KMS-11 (cell line): Measurements from ENCODE around the gene ALDH3B2.
A peak's percentile ranks its signal among the peaks of the same experiment; 100 is the strongest.
"Not testable (repeated sequence)": the region's sequence is repeated elsewhere in the genome, so short reads cannot be mapped to it uniquely, and the experiment has no call there.

Experiments used
- H2AFZ ChIP-seq: fragments of 200-600 bp; sonication (generic); 2 replicates; pipeline ENCODE4 v1.6.1; 2016; ENCODE audit warnings: antibody characterized with exemption, mixed run types, low read depth
- H3K27ac ChIP-seq: fragments of 200-600 bp; sonication (generic); 2 replicates; pipeline ENCODE4 v1.6.1; 2016; ENCODE audit warnings: mild to moderate bottlenecking, mixed run types
- H3K27me3 ChIP-seq: fragments of 200-600 bp; sonication (generic); 2 replicates; pipeline ENCODE4 v1.6.1; 2017; ENCODE audit warnings: mild to moderate bottlenecking, low read depth, mixed run types, moderate library complexity; ENCODE audit not compliant: insufficient read depth
- H3K36me3 ChIP-seq: fragments of 200-600 bp; sonication (generic); 2 replicates; pipeline ENCODE4 v1.6.1; 2017; ENCODE audit warnings: mild to moderate bottlenecking, mixed run types; ENCODE audit not compliant: insufficient read depth
- H3K4me1 ChIP-seq: fragments of 200-600 bp; sonication (generic); 2 replicates; pipeline ENCODE4 v1.6.1; 2016; ENCODE audit warnings: mild to moderate bottlenecking, low read depth, mixed run types; ENCODE audit not compliant: poor library complexity, severe bottlenecking
- H3K4me2 ChIP-seq: fragments of 200-600 bp; sonication (generic); 2 replicates; pipeline ENCODE4 v1.7.0; 2016; ENCODE audit warnings: mild to moderate bottlenecking, mixed run types
- H3K4me3 ChIP-seq: fragments of 200-600 bp; sonication (generic); IDR thresholded peaks from 2 replicates; pipeline ENCODE4 v1.6.1; 2017; ENCODE audit warnings: low read depth, low read length, mixed read lengths; ENCODE audit not compliant: insufficient read depth
- H3K79me2 ChIP-seq: fragments of 200-600 bp; sonication (generic); 2 replicates; pipeline ENCODE4 v1.6.1; 2016; ENCODE audit warnings: low read depth, mixed run types; ENCODE audit not compliant: insufficient read depth
- H3K9ac ChIP-seq: fragments of 200-600 bp; sonication (generic); 2 replicates; pipeline ENCODE4 v1.6.1; 2016; ENCODE audit warnings: mild to moderate bottlenecking, mixed run types
- H4K20me1 ChIP-seq: fragments of 200-600 bp; sonication (generic); 2 replicates; pipeline ENCODE4 v1.6.1; 2016; ENCODE audit warnings: mild to moderate bottlenecking, mixed run types; ENCODE audit not compliant: insufficient read depth
- TF ChIP-seq, protein P1 (sequence below): fragments of 200-600 bp; sonication (generic); conservative IDR thresholded peaks from 2 replicates; pipeline ENCODE4 v1.6.1; 2017; ENCODE audit warnings: low read depth, mild to moderate bottlenecking, antibody characterized with exemption, low read length, moderate library complexity, mixed read lengths

The ALDH3B2 gene

DNA sequence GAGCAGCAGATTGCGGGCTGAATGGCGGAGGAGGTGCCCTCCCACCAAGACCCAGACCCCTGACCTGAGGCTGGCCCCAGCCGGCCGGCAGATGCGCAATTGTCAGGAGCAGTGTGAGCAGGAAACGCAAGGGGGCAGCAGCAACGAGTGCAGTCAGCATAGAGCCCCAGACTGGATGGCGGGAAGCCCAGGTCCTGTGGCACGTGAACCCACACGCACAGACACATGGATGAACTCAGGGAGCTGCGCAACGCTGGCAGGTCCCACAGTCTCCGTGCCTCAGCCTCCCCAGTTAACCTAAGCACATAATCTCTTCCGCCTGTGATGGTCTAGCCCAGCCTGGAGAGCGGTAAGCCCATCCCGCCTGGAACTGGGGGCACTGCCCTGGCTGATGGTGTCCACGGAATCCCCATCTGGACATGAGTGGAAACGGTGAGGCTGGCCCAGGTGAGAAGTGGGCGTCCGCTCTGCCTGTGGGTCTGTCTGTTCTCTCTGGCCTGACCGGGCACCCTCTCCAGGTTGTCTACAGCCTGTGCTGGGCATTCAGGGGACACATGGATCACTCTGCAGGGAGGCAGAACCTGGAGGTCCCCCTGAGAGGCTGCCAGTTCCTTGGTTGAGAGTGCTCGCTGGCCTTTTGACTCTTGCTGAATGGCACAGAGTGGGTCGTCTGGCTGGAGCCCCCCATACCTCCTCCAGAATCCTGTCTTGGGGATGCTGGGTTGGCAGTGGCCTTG, 34.2 kb downstream of the ALDH3B2 start:
- Histone ChIP-seq H3K4me2 (no peak overlapping the region), H2AFZ (peak overlapping the region; percentile 49), H3K4me1 (peaks cover 4% of the 10 kb centered on the region), H3K36me3 (no peaks in the 10 kb centered on the region), H3K27me3 (no peaks in the 10 kb centered on the region; the same call in 1 of the 2 replicates), H3K4me3 (no peak overlapping the region), H4K20me1 (no peaks in the 10 kb centered on the region), H3K9ac (no peak overlapping the region), H3K27ac (no peak overlapping the region), H3K79me2 (no peaks in the 10 kb centered on the region)
- TF ChIP-seq, protein P1, sequence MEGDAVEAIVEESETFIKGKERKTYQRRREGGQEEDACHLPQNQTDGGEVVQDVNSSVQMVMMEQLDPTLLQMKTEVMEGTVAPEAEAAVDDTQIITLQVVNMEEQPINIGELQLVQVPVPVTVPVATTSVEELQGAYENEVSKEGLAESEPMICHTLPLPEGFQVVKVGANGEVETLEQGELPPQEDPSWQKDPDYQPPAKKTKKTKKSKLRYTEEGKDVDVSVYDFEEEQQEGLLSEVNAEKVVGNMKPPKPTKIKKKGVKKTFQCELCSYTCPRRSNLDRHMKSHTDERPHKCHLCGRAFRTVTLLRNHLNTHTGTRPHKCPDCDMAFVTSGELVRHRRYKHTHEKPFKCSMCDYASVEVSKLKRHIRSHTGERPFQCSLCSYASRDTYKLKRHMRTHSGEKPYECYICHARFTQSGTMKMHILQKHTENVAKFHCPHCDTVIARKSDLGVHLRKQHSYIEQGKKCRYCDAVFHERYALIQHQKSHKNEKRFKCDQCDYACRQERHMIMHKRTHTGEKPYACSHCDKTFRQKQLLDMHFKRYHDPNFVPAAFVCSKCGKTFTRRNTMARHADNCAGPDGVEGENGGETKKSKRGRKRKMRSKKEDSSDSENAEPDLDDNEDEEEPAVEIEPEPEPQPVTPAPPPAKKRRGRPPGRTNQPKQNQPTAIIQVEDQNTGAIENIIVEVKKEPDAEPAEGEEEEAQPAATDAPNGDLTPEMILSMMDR, result peak; percentile 71

DNA sequence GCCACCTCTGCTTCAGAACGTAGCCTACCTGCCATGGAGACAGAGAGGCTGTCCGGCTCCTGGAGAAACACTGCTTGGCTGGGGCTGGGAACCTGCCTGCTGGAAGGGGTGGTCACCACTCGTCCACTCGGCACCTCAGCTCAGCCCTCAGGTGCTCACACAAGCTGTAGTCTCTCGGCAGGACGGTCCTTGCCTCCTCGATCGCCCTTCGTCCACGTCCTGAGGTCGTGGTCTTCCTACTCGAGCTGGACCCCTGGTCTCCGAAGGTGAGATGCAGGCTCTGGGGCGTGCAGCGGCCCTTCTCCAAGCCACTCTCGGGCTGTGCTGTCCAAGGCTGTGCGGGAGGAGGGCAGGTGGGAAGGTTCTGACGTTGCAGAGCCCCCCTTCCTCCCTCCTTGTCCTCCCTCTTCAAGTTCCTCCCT, 35.0 kb downstream of the ALDH3B2 start, which contains the start of gene TBX10:
TBX10 (minus strand) TSS at position 326 of the 422 bp plus-strand sequence; CDS start at position 35, 291 bp downstream.
- H3K4me3 ChIP-seq, result no peak within 1 kb of the TSS
- no peak within 1 kb of the TSS for H3K9ac ChIP-seq

DNA sequence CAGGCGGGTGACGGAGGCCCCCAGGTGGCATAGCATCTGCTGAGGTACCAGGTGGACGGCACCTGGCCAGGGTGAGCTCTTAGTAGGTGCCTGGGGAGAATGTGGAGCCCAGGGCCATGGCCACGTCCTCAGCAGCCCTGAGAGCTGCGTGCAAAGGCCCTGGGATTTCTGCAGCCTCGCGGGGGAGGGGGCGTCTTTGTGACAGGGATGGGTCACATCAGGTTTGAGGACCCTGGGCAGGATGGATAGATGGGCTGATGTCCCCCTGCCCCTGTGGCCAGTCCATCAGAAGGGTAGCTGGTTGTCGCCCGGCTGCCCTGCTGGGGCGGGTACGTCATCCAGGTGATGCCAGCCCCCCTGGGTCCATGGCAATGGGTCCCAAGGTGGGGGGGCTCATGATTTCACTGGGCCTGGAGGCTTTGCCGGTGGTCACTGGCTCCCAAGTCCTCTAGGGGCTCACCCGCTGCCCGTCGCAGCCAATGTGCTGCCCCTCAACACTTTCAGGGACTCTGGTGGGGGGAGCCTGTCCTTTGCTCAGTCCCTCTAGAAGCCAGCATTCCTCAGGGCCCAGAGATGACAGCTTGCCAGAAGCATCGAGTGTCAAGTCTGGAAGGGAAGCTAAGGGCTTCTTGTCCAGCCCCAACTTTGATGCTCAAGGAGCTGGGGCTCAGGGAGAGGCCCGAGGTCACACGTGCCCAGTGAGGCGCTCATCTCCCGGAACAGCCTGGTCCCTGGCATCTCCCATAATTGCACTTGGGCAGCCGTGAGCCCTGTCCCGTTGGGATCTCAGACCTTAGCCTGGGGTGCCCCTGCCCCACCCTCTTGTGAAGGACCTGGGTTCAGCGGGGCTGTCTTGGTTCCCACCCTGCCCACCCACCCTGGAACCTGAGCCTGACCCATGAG, 35.6 kb downstream of the ALDH3B2 start:
- no peak overlapping the region for H3K9ac ChIP-seq
- no peaks in the 10 kb centered on the region for H3K36me3 ChIP-seq
- no peak overlapping the region for H3K27ac ChIP-seq
- H3K4me3 ChIP-seq, result no peak overlapping the region
- no peaks in the 10 kb centered on the region for H4K20me1 ChIP-seq
- H3K4me1 ChIP-seq, result peaks cover 4% of the 10 kb centered on the region
- H3K79me2 ChIP-seq, result no peaks in the 10 kb centered on the region
- TF ChIP-seq, protein P1, result no peak
- no peaks in the 10 kb centered on the region; the same call in 1 of the 2 replicates for H3K27me3 ChIP-seq
- H3K4me2 ChIP-seq, result no peak overlapping the region
- no peak overlapping the region for H2AFZ ChIP-seq

More for the DNA sequence above, 35.0 kb downstream of the ALDH3B2 start, which contains the start of gene TBX10:
- no peaks in the 10 kb centered on the region for H3K79me2 ChIP-seq
- H4K20me1 ChIP-seq, result no peaks in the 10 kb centered on the region
- H3K27me3 ChIP-seq, result no peaks in the 10 kb centered on the region; the same call in 1 of the 2 replicates
- peaks cover 4% of the 10 kb centered on the region for H3K4me1 ChIP-seq
- H3K27ac ChIP-seq, result no peak within 1 kb of the TSS
- no peaks in the 10 kb centered on the region for H3K36me3 ChIP-seq
- H3K4me2 ChIP-seq, result no peak within 1 kb of the TSS
- TF ChIP-seq, protein P1, result no peak
- H2AFZ ChIP-seq, result peak within 1 kb of the TSS; percentile 49

DNA sequence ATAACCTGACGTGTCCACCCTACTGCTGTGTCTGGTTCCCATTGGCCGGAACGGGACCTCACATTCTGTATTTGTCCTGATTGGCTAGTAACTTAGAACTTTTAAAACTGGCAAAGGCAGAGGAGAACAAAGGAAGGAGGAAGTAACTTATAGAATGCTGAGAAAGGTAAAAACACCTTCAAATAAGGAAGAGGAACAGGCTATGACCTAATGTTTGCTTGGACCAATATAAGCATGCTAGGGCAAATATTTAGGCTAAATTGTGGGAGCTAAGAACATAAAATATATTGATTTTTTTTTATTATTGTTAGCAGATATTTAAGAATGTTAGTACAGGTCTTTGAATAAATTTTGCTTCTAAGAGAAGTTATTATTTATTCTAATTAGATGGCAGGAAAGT, 37.0 kb downstream of the ALDH3B2 start:
- not testable (repeated sequence) for H3K27ac ChIP-seq, H3K4me2 ChIP-seq, H3K27me3 ChIP-seq, H3K4me3 ChIP-seq, H3K79me2 ChIP-seq, H2AFZ ChIP-seq, H3K4me1 ChIP-seq, H3K36me3 ChIP-seq, H4K20me1 ChIP-seq, H3K9ac ChIP-seq
